ENCODE data around the gene ACBD5. TPM values are rescaled to one million over a fixed set of nuclear protein-coding genes. Genes with fewer than 3 reads are reported as not detected.

Gene ACBD5
- total RNA-seq, 2 experiments from 2014 or later = 21.3 to 22.5 TPM

GRCh38 chr10:27192284-27192683 is 48.3 kb downstream of the ACBD5 start:
- POLR2A ChIA-PET = no interaction called here
- H3K27ac ChIP-seq (ENCODE audit: low read depth in 1 of 2, low read length in 2 of 2) = no peak overlapping the region
- no peak for ATAC-seq (ENCODE audit: poor library complexity)
- peaks cover 15% of the 10 kb centered on the region for H3K36me3 ChIP-seq (ENCODE audit: insufficient read depth, low read length)
- H3K4me1 ChIP-seq (ENCODE audit: insufficient read depth, low read length) = no peaks in the 10 kb centered on the region
- no peak overlapping the region for H3K4me3 ChIP-seq (ENCODE audit: low read length)
- no peaks in the 10 kb centered on the region for H3K27me3 ChIP-seq (ENCODE audit: control insufficient read depth in 1 of 2, insufficient read depth in 2 of 2, low read length in 2 of 2)
- CTCF ChIA-PET = no interaction called here
- H3K27me3 Mint-ChIP-seq = no peaks in the 10 kb centered on the region
- no peak overlapping the region for H3K4me3 Mint-ChIP-seq
- no peak for TF ChIP-seq CTCF (IDR thresholded peaks at IDR 0.05)
- no peaks in the 10 kb centered on the region for H3K9me3 ChIP-seq (ENCODE audit: control insufficient read depth in 1 of 2, insufficient read depth in 1 of 2, low read length in 2 of 2)
- intact Hi-C loops (cut with DNase I, micrococcal nuclease) = no loop called here
- no peak overlapping the region for H3K27ac Mint-ChIP-seq
- H3K36me3 Mint-ChIP-seq (ENCODE audit: low read depth) = peaks cover 16% of the 10 kb centered on the region
- no peaks in the 10 kb centered on the region for H3K4me1 Mint-ChIP-seq (ENCODE audit: low read depth)
- DNase-seq = no peak
- H3K9me3 Mint-ChIP-seq = no peaks in the 10 kb centered on the region

GRCh38 chr10:27190508-27190907 is 50.1 kb downstream of the ACBD5 start:
- no peak overlapping the region for H3K4me3 ChIP-seq (ENCODE audit: low read length)
- H3K27me3 Mint-ChIP-seq = no peaks in the 10 kb centered on the region
- no peak overlapping the region for H3K27ac ChIP-seq (ENCODE audit: low read depth in 1 of 2, low read length in 2 of 2)
- H3K4me1 ChIP-seq (ENCODE audit: insufficient read depth, low read length) = no peaks in the 10 kb centered on the region
- no peak for DNase-seq
- ChIA-PET POLR2A (no interaction called here), CTCF (no interaction called here)
- intact Hi-C loops (cut with DNase I, micrococcal nuclease) = no loop called here
- H3K36me3 Mint-ChIP-seq (ENCODE audit: low read depth) = peaks cover 13% of the 10 kb centered on the region
- H3K27me3 ChIP-seq (ENCODE audit: control insufficient read depth in 1 of 2, insufficient read depth in 2 of 2, low read length in 2 of 2) = no peaks in the 10 kb centered on the region
- H3K9me3 ChIP-seq (ENCODE audit: control insufficient read depth in 1 of 2, insufficient read depth in 1 of 2, low read length in 2 of 2) = no peaks in the 10 kb centered on the region
- no peak overlapping the region for H3K4me3 Mint-ChIP-seq
- peaks cover 2% of the 10 kb centered on the region for H3K36me3 ChIP-seq (ENCODE audit: insufficient read depth, low read length)
- no peak overlapping the region for H3K27ac Mint-ChIP-seq
- no peak for TF ChIP-seq CTCF (IDR thresholded peaks at IDR 0.05)
- no peaks in the 10 kb centered on the region for H3K4me1 Mint-ChIP-seq (ENCODE audit: low read depth)
- ATAC-seq (ENCODE audit: poor library complexity) = no peak
- no peaks in the 10 kb centered on the region for H3K9me3 Mint-ChIP-seq

- no peaks in the 10 kb centered on the region for H3K9me3 Mint-ChIP-seq
Observed at GRCh38 chr10:27188897-27189296, 51.7 kb downstream of the ACBD5 start.

More at GRCh38 chr10:27188897-27189296, 51.7 kb downstream of the ACBD5 start:
- H3K4me3 ChIP-seq (ENCODE audit: low read length) = no peak overlapping the region
- no peak overlapping the region for H3K4me3 Mint-ChIP-seq
- intact Hi-C loops (cut with DNase I, micrococcal nuclease) = no loop called here
- ChIA-PET CTCF (no interaction called here), POLR2A (no interaction called here)
- no peak overlapping the region for H3K27ac ChIP-seq (ENCODE audit: low read depth in 1 of 2, low read length in 2 of 2)
- ATAC-seq (ENCODE audit: poor library complexity) = no peak
- H3K36me3 Mint-ChIP-seq (ENCODE audit: low read depth) = peaks cover 23% of the 10 kb centered on the region
- H3K27me3 ChIP-seq (ENCODE audit: control insufficient read depth in 1 of 2, insufficient read depth in 2 of 2, low read length in 2 of 2) = no peaks in the 10 kb centered on the region
- no peaks in the 10 kb centered on the region for H3K9me3 ChIP-seq (ENCODE audit: control insufficient read depth in 1 of 2, insufficient read depth in 1 of 2, low read length in 2 of 2)
- no peaks in the 10 kb centered on the region for H3K4me1 Mint-ChIP-seq (ENCODE audit: low read depth)
- TF ChIP-seq CTCF (IDR thresholded peaks at IDR 0.05) = no peak
- no peak for DNase-seq
- no peak overlapping the region for H3K27ac Mint-ChIP-seq
- peaks cover 4% of the 10 kb centered on the region for H3K36me3 ChIP-seq (ENCODE audit: insufficient read depth, low read length)
- no peaks in the 10 kb centered on the region for H3K4me1 ChIP-seq (ENCODE audit: insufficient read depth, low read length)
- H3K27me3 Mint-ChIP-seq = no peaks in the 10 kb centered on the region
